Loucy (cell line): ENCODE results near the gene VPS13A.

ENCODE experiments used
- EZH2phosphoT487 ChIP-seq: fragments of 200-600 bp; IDR thresholded peaks from 2 replicates; pipeline ENCODE4 v1.6.1; 2018; ENCODE audit warnings: antibody characterized with exemption, mild to moderate bottlenecking, moderate library complexity, borderline replicate concordance
- TF ChIP-seq, protein P1 (sequence below): fragments of 200-600 bp; sonication (generic); conservative IDR thresholded peaks from 2 replicates; pipeline ENCODE4 v1.5.1; 2014; ENCODE audit warnings: mild to moderate bottlenecking, antibody characterized with exemption, low read length

DNA sequence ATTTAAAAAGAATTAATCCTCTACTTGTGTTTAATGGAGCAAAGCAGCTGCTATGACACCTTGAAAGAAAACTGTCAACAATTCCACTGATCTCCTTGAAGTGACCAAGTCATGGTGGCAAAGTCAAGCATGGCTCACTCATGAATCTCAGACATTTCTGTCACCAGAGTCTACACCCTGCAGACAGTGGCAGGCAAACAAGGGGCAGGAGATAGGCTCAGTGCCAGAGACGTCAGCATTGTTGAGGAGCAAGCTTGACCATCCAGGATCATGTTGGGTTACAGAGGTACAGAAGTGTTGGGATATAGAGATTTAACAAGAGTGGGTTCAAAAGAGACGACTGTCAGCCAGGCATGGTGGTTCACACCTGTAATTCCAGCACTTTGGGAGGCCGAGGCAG is 16.1 kb upstream of the VPS13A start:
- TF ChIP-seq, protein P1, sequence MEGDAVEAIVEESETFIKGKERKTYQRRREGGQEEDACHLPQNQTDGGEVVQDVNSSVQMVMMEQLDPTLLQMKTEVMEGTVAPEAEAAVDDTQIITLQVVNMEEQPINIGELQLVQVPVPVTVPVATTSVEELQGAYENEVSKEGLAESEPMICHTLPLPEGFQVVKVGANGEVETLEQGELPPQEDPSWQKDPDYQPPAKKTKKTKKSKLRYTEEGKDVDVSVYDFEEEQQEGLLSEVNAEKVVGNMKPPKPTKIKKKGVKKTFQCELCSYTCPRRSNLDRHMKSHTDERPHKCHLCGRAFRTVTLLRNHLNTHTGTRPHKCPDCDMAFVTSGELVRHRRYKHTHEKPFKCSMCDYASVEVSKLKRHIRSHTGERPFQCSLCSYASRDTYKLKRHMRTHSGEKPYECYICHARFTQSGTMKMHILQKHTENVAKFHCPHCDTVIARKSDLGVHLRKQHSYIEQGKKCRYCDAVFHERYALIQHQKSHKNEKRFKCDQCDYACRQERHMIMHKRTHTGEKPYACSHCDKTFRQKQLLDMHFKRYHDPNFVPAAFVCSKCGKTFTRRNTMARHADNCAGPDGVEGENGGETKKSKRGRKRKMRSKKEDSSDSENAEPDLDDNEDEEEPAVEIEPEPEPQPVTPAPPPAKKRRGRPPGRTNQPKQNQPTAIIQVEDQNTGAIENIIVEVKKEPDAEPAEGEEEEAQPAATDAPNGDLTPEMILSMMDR = no peak
- TF ChIP-seq EZH2phosphoT487 = no peak
